SU-DHL-6 (cell line): Measurements from ENCODE around the gene ST3GAL3.

ENCODE experiments used
- CTCF ChIP-seq: fragments of 200-600 bp; sonication (generic); IDR thresholded peaks from one replicate; pipeline ENCODE4 v1.5.1; 2017; ENCODE audit warnings: antibody characterized with exemption, mild to moderate bottlenecking, low read length, moderate library complexity; ENCODE audit not compliant: insufficient read depth, poor library complexity, severe bottlenecking
- EZH2phosphoT487 ChIP-seq: fragments of 200-600 bp; sonication (generic), shearing (Covaris generic); conservative IDR thresholded peaks from 2 replicates; pipeline ENCODE4 v1.6.1; 2018; ENCODE audit warnings: mild to moderate bottlenecking, antibody characterized with exemption, low read length, moderate library complexity, mixed read lengths

- no peak for TF ChIP-seq CTCF
- TF ChIP-seq EZH2phosphoT487 = no peak
These were observed 79.6 kb downstream of the ST3GAL3 start for GRCh38 chr1:43786960-43787359.
